Fibroblast of the aortic adventitia (primary cell): ENCODE measurements around the gene HAVCR1. TPM values are rescaled to one million over a fixed set of nuclear protein-coding genes. Genes with fewer than 3 reads are reported as not detected.

ENCODE experiments used
- DNase-seq: peaks from one replicate; pipeline ENCODE4 v3.0.0-alpha.2; 2010; ENCODE audit warnings: low read depth
- H3K4me3 ChIP-seq: 2 replicates; pipeline ENCODE4 v1.5.1; 2011; ENCODE audit warnings: low read depth, mild to moderate bottlenecking, control low read depth, low read length, moderate library complexity
- CTCF ChIP-seq: IDR thresholded peaks from 2 replicates; pipeline ENCODE4 v1.5.1; 2011; ENCODE audit warnings: mild to moderate bottlenecking, low read length, control low read depth, inconsistent platforms; ENCODE audit not compliant: insufficient read depth
- total RNA-seq: library from RNA; depleted of rRNA; stranded (reverse); fragments of >200 nt; gene quantifications from 2 replicates; pipeline ENCODE4 v1.2.3, GENCODE V29; 2012; ENCODE audit warnings: low replicate concordance

The HAVCR1 gene
- total RNA-seq, 1 donor: not detected

GRCh38 chr5:156984064-156984463 lies 74.9 kb downstream of the HAVCR1 start:
- H3K4me3 ChIP-seq: no peak overlapping the region
- DNase-seq: no peak
- no peak for TF ChIP-seq CTCF

GRCh38 chr5:156981481-156981880 lies 77.4 kb downstream of the HAVCR1 start:
- no peak overlapping the region for H3K4me3 ChIP-seq
- TF ChIP-seq CTCF: no peak
- no peak for DNase-seq

Other genes with a start within 250 kb of the HAVCR1 start
- 0.09 TPM in 1 of 2 replicates, not detected in the other for gene PPP1R2B, start 208.8 kb downstream of the HAVCR1 start, total RNA-seq
- not detected in 2 replicates for gene TIMD4, start 95.9 kb downstream of the HAVCR1 start, total RNA-seq
- gene HAVCR2, start 49.9 kb upstream of the HAVCR1 start, total RNA-seq: 0.36 TPM in 1 of 2 replicates, not detected in the other
- 11.1 and 15.4 TPM in 2 replicates for gene MED7, start 83.7 kb upstream of the HAVCR1 start, total RNA-seq
- gene GARIN3, start 107.1 kb upstream of the HAVCR1 start, total RNA-seq: not detected in 2 replicates
- gene ITK, start 121.7 kb upstream of the HAVCR1 start, total RNA-seq: not detected in 2 replicates
- 3.7 and 12.4 TPM in 2 replicates for gene CYFIP2, start 207.0 kb upstream of the HAVCR1 start, total RNA-seq